Measurements from ENCODE around the gene GBF1.

DNA sequence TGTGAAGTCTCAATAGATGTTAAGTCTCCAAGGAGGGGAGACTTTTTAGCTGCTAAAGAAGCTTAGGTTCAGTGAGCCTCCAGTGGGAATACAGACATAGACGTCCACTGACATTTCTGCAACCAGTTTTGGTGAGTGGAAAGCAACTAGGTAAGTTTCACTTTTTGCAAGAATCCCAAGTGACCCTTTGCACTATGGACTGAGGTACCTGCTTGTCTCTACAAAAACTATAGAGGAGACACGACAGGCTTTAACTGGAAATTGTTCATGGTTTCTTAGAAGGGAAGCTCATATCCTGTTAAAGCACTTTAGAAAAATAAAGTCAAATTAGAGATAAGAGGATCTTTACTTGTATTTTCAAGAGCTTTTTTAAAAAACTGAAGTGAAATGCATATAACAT, 38.6 kb downstream of the GBF1 start:
- TF ChIP-seq POLR2A (IDR thresholded peaks at IDR 0.05) (no peak), CTCF (IDR thresholded peaks at IDR 0.05) (no peak)

Measured in uterus (tissue), 2 donors.